Stomach (tissue), 9 donors: Measurements from ENCODE around the gene RHBDF1. TPM values are rescaled to one million over a fixed set of nuclear protein-coding genes. Genes with fewer than 3 reads are reported as not detected.

Experiments used
- DNase-seq, 2 donors: peaks; one replicate each; pipeline versions ENCODE4 v3.0.0 to v3.0.0-alpha.2; 2013 to 2019
- H3K27ac ChIP-seq, 5 donors: fragments of 200-600 bp in 4 of 5; sonication (generic) in 4 of 5; one replicate each; pipeline ENCODE4 v1.5.1; 2013 to 2019; ENCODE audit warnings: mild to moderate bottlenecking in 1 of 5, moderate library complexity in 1 of 5
- H3K27me3 ChIP-seq, 3 donors: fragments of 200-600 bp; sonication (generic); one replicate each; pipeline ENCODE4 v1.5.1; 2017 to 2019; ENCODE audit warnings: mixed run types in 1 of 3
- H3K36me3 ChIP-seq, 4 donors: fragments of 200-600 bp; sonication (generic); 1 replicate in 3 of 4; 2 replicates in 1 of 4; pipeline ENCODE4 v1.5.1; 2016 to 2019
- H3K4me1 ChIP-seq, 4 donors: fragments of 200-600 bp; sonication (generic); one replicate each; pipeline ENCODE4 v1.5.1; 2016 to 2019
- H3K4me3 ChIP-seq, 4 donors: fragments of 200-600 bp; sonication (generic) in 3 of 4; one replicate each; pipeline ENCODE4 v1.5.1; 2016 to 2019; ENCODE audit warnings: mild to moderate bottlenecking in 1 of 4
- H3K9me3 ChIP-seq, 4 donors: fragments of 200-600 bp; sonication (generic); one replicate each; pipeline ENCODE4 v1.5.1; 2016 to 2019
- EP300 ChIP-seq: sonication (generic); formaldehyde crosslinking; IDR thresholded peaks from one replicate; pipeline ENCODE4 v1.6.1; 2017; ENCODE audit warnings: antibody characterized with exemption
- POLR2A ChIP-seq, 4 donors: fragments of 450-650 bp; IDR thresholded peaks; one replicate each; pipeline ENCODE4 v1.6.1; 2016; ENCODE audit warnings: antibody characterized with exemption in 4 of 4, control low read depth in 2 of 4, mild to moderate bottlenecking in 1 of 4, moderate library complexity in 1 of 4
- POLR2AphosphoS5 ChIP-seq, 3 donors: sonication (generic); formaldehyde crosslinking; IDR thresholded peaks; one replicate each; pipeline ENCODE4 v1.6.1; 2016; ENCODE audit warnings: antibody characterized with exemption in 3 of 3
- WGBS, 5 donors: extraction: QIAGEN DNeasy Blood & Tissue Kit in 3 of 5; methylation state at CpG; one replicate each; pipeline versions ENCODE4 v1.1.5 to v1.1.7; 2013 to 2018; 5-methylcytosine and 5-hydroxymethylcytosine counted together
- intact Hi-C: fragments of 100-400 bp; cut with DNase I; formaldehyde crosslinking; loops from one replicate; pipeline ENCODE4 v1.15.1; 2023; ENCODE audit warnings: low total_unique reads
- polyA plus RNA-seq, 3 donors: library from polyadenylated mRNA; stranded (reverse); fragments of 200-250 nt; gene quantifications; one replicate each; pipeline ENCODE4 v1.2.3, GENCODE V29; 2013
- total RNA-seq, 5 donors: library from RNA; depleted of rRNA; stranded (reverse); fragments of >200 nt; gene quantifications; one replicate each; pipeline versions ENCODE4 v1.1.0 to v1.2.3, GENCODE V29; 2014 to 2016
- TF ChIP-seq, protein P1 (sequence below), 7 experiments: fragments of 450-650 bp in 4 of 7; fragments of 200-600 bp in 3 of 7; sonication (generic) in 3 of 7; IDR thresholded peaks; one replicate each; pipeline ENCODE4 v1.5.1; 2016 to 2019; ENCODE audit warnings: antibody characterized with exemption in 7 of 7, control low read depth in 2 of 7, mild to moderate bottlenecking in 1 of 7
- donor health status: healthy with polysubstance abuse.
- donor health status: Bipolar disorder and iron deficiency.
- donor health status: healthy.

RHBDF1 gene
- total and polyA plus RNA-seq, 8 donors = 10.2 to 185 (median 28.9) TPM

DNA sequence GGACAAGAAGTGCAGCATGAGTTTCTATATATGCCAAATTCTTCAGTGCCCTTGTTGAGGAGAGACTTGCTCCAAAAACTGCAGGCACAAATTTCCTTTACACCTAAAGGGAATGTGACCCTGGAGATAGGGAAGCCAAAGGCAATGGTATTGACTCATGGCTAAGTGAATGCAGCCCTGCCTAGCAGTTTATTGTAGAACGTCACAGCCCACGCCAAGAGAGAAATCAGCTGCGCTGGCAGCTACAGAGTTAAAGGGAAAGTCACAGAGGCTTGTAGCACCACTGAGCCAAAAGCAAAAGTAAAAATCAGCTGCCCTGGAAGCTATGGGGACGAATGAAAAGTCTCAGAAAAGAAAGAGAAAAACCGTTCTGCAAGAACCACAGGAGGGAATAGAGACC is 29.1 kb downstream of the RHBDF1 start:
- intact Hi-C loops = no loop called here
- Histone ChIP-seq H3K9me3 (no peaks in the 10 kb centered on the region), H3K27ac (no peak overlapping the region), H3K27me3 (no peaks in the 10 kb centered on the region), H3K36me3 (peaks cover 11 to 53% (median 42%) of the 10 kb centered on the region in 4 donors), H3K4me3 (no peak overlapping the region), H3K4me1 (peaks cover 0 to 13% (median 12%) of the 10 kb centered on the region in 4 donors)
- TF ChIP-seq EP300 = no peak
- TF ChIP-seq POLR2A (IDR thresholded peaks at IDR 0.05) = no peak
- no peak for TF ChIP-seq POLR2AphosphoS5 (IDR thresholded peaks at IDR 0.05)
- TF ChIP-seq, protein P1, sequence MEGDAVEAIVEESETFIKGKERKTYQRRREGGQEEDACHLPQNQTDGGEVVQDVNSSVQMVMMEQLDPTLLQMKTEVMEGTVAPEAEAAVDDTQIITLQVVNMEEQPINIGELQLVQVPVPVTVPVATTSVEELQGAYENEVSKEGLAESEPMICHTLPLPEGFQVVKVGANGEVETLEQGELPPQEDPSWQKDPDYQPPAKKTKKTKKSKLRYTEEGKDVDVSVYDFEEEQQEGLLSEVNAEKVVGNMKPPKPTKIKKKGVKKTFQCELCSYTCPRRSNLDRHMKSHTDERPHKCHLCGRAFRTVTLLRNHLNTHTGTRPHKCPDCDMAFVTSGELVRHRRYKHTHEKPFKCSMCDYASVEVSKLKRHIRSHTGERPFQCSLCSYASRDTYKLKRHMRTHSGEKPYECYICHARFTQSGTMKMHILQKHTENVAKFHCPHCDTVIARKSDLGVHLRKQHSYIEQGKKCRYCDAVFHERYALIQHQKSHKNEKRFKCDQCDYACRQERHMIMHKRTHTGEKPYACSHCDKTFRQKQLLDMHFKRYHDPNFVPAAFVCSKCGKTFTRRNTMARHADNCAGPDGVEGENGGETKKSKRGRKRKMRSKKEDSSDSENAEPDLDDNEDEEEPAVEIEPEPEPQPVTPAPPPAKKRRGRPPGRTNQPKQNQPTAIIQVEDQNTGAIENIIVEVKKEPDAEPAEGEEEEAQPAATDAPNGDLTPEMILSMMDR (IDR thresholded peaks at IDR 0.05) = no peak
- DNase-seq = no peak
- WGBS, 5 donors = 75 to 80% (median 76%) methylated on average over 5 of the region's 5 CpGs

DNA sequence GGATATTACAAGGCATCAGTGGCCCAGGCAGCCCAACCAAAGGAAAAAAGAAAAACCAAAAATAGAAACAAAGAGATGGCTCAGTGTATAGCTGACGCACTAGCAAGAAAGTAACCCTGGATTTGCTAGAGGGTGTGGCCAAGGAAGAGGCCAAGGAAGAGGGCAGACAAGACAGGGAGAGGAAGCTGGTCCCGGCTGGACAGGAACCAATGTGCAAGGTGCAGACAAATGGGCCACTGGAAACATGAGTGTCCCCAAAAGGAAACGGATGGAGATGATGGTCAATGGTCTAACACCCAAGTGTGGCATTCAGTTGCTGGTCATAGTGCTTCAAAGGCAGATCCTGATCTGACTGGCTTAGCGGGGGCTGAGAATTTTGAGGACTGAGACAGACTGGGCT is 29.7 kb downstream of the RHBDF1 start:
- 85 to 92% (median 89%) methylated on average over 4 of the region's 4 CpGs for WGBS, 5 donors
- DNase-seq = no peak
- Histone ChIP-seq H3K27ac (no peak overlapping the region), H3K36me3 (peaks cover 11 to 49% (median 38%) of the 10 kb centered on the region in 4 donors), H3K9me3 (no peaks in the 10 kb centered on the region), H3K27me3 (no peaks in the 10 kb centered on the region), H3K4me1 (peaks cover 0 to 19% (median 14%) of the 10 kb centered on the region in 4 donors), H3K4me3 (no peak overlapping the region)
- intact Hi-C loops = no loop called here
- no peak for TF ChIP-seq POLR2AphosphoS5 (IDR thresholded peaks at IDR 0.05)
- TF ChIP-seq EP300 = no peak
- TF ChIP-seq POLR2A (IDR thresholded peaks at IDR 0.05) = no peak
- TF ChIP-seq, protein P1 (IDR thresholded peaks at IDR 0.05) = no peak

DNA sequence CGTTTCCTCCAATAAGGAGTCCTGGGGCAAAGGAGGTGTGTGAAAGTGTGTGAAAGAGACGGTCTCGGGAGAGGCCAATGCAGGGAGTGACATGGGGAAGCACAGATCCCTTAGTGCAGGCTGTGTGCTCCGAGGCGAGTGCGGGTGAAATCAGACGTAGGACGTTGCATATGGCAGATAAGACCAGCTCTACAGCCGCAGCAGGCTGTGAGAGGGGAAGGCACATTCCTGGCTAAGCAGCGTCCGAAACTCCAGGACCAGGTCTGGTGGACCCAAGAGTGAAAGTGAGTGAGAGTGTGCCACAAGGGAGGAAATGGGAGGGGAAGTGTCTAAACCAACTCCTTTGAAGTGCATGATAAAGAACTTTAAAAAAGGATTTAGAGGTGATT is 30.4 kb downstream of the RHBDF1 start:
- Histone ChIP-seq H3K4me3 (no peak overlapping the region), H3K27me3 (no peaks in the 10 kb centered on the region), H3K9me3 (no peaks in the 10 kb centered on the region), H3K27ac (no peak overlapping the region), H3K36me3 (peaks cover 8 to 44% (median 34%) of the 10 kb centered on the region in 4 donors), H3K4me1 (peaks cover 0 to 23% (median 14%) of the 10 kb centered on the region in 4 donors)
- intact Hi-C loops = no loop called here
- WGBS, 5 donors = 86 to 92% (median 89%) methylated on average over 11 of the region's 11 CpGs
- TF ChIP-seq, protein P1 (IDR thresholded peaks at IDR 0.05) = no peak
- no peak for TF ChIP-seq POLR2A (IDR thresholded peaks at IDR 0.05)
- TF ChIP-seq POLR2AphosphoS5 (IDR thresholded peaks at IDR 0.05) = no peak
- no peak for TF ChIP-seq EP300
- DNase-seq = no peak

DNA sequence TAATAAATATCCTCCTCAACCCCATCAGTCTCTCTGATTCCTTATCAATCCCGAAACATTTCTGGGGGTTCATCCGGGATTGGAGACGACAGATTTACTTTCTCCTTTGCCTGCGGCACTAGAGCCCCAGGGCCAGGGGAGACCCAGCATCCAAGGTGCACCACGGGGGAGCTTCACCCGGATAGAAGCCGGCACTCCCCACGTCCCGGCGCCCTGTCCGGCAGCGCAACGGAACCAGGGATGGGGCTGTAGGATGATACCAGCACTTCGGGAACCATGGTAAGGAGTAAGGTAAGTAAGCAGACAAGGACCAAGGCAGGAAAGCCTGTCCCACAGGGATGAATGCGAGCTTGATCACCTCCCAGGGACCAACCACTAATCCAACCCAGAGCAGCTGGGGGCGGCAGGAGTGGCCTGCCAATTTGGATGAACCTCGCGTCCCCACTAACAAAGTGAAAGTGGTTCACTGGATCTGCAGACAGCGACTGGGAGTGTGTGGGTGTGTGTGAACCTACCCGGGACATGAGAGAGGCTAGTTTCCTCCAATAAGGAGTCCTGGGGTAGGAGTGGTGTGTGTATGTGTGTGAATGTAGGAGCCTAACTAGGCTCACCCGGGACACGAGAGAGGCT is 30.9 kb downstream of the RHBDF1 start:
- 87 to 93% (median 91%) methylated on average over 22 of the region's 22 CpGs for WGBS, 5 donors
- no peak overlapping the region for H3K27ac ChIP-seq
- H3K36me3 ChIP-seq = peaks cover 6 to 39% (median 29%) of the 10 kb centered on the region in 4 donors
- no peak for DNase-seq
- no peak overlapping the region for H3K4me3 ChIP-seq
- no peak for TF ChIP-seq POLR2AphosphoS5 (IDR thresholded peaks at IDR 0.05)
- no peak for TF ChIP-seq EP300
- no peak for TF ChIP-seq POLR2A (IDR thresholded peaks at IDR 0.05)
- intact Hi-C loops = no loop called here
- peaks cover 0 to 23% (median 14%) of the 10 kb centered on the region in 4 donors for H3K4me1 ChIP-seq
- no peaks in the 10 kb centered on the region for H3K27me3 ChIP-seq
- no peaks in the 10 kb centered on the region for H3K9me3 ChIP-seq
